ENCODE results near the gene CASK.
"Not testable (repeated sequence)": the region's sequence is repeated elsewhere in the genome, so short reads cannot be mapped to it uniquely, and the experiment has no call there.

The CASK gene

DNA sequence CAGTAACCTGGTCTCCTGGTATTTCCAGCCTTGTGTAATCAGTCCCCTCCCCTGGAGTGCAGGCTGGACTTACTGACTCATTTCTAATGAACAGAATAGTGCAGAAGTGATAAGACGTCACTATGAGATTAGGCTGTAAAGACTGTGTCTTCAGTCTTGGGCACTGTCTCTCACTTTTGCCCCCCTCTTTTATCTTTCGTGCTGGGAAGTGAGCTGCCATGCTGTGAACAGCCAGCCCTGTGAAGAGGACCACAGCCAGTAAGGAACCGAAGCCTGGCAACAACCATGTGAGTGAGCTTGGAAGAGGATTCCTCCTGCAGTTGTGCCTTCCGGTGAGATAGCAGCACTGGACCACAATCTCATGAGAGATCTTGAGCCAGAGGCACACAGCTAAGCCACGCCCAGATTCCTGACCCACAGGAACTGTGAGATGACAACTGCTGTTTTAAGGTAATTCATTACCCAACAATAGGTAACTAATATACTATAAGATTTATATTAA, 302.1 kb downstream of the CASK start:
- peak; percentile 84 for DNase-seq (ENCODE audit: low read depth)

DNA sequence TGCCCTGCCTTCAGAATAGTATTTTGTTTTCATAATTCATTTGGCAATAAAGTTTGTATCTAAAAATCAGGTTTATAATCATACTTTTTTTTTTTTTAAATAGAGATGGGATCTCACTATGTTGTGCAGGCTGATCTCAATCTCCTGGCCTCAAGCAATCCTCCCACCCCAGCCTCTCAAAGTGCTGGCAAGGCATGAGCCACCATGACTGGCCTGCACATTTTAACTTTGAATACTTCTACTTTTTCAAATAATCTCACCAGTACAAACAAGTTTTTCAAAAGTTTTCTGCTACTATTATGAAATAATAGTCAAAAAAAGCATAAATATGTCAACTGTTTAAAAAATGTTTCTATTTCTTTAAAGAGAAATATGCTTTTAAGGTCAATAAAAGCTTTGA, 304.1 kb downstream of the CASK start:
- DNase-seq (ENCODE audit: low read depth) = no peak

DNA sequence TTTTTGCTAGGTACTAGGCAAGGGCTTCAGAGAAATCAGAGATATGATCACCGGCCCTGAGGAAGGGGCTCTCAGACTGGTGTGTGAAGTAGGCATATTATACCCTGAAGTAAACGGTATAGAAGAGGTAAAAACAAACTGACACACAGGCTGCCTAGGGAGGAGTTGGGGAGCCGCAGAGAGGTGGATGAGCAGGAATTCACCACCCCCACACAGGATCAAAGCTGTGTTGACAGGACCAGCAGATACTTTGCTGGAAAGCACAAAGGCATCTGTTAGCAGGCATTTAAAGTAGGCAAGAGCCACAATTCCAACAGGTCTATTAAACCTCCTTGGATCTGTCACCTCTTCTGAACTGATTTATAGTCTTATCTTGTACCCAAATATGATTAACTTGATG, 306.4 kb downstream of the CASK start:
- no peak for DNase-seq (ENCODE audit: low read depth)

DNA sequence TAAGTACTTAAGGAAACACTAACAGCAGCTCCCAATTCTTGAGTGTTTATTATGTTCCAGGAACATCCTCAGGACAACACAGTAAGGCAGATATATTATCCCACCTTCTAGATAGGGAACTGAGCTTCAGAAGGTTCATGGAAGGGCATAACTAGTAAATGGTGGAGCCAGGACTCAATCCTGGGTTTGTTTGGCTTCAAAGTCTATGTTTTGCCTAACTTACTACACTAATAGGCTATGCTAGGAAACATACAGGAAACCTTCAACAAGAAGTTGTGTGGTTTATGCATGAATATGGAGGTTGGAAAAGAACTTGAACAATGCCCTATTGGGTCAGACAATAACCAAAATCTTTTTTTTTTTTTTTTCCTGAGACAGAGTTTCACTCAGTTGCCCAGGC, 307.1 kb downstream of the CASK start:
- no peak for DNase-seq (ENCODE audit: low read depth)

DNA sequence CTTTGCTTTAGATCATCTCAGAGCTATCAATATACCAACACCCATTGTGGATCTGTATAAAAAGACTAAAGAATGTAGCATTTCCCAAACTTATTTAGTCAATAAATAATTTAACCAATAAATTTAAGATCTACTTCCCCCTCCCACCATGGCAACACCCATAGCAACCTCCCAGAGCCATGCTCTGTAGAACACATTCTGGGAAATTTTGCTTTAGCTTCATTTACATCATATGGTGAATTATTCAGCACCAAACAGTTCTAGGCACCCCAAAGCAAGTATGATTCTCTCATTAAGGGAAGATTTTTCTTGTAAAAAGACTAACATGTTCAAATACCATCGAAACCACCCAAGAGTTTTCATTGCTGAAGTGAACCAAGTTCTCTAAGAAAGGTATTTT, 315.1 kb downstream of the CASK start:
- DNase-seq (ENCODE audit: low read depth) = no peak

DNA sequence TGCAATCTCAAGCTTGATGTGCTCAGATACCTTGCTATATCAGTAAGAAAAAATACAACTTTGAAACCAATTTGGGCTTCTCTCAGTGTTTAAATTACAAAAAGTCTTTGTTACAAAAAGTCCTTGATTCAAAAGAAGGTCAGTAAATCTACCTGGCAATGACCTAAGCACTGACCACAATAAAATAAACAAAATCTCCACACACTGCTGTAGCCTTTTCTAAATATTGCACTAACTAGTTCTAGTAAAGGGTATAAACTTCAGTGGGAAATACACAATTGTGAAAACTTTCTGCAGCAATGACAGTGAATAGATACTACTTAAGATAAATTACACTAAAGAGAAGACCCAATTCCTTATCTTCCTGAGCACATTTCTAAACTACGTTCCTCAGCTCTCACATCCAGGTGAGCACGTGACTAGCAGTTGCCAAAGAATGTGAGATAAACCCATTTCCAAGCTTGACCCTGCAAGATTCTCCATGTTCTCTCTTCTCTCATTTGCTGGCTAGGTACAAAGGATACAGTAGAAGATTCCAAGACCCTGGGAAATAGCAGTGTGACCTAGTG, 316.0 kb downstream of the CASK start:
- no peak for DNase-seq (ENCODE audit: low read depth)

DNA sequence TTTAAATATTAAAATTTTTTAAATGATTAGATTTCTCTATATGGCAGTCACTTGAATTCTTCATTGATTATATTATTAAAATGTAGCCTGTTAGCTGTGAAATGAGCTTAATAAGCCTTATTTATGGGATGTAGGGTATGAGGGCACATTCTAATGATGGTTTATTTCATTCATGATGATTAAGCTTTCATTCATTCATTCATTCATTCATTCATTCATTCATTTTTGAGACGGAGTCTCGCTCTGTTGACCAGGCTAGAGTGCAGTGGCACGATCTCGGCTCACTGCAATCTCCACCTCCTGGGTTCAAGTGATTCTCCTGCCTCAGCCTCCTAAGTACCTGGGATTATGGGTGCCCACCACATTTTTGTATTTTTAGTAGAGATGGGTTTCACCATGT, 317.3 kb downstream of the CASK start:
- DNase-seq (ENCODE audit: low read depth) = not testable (repeated sequence)

DNA sequence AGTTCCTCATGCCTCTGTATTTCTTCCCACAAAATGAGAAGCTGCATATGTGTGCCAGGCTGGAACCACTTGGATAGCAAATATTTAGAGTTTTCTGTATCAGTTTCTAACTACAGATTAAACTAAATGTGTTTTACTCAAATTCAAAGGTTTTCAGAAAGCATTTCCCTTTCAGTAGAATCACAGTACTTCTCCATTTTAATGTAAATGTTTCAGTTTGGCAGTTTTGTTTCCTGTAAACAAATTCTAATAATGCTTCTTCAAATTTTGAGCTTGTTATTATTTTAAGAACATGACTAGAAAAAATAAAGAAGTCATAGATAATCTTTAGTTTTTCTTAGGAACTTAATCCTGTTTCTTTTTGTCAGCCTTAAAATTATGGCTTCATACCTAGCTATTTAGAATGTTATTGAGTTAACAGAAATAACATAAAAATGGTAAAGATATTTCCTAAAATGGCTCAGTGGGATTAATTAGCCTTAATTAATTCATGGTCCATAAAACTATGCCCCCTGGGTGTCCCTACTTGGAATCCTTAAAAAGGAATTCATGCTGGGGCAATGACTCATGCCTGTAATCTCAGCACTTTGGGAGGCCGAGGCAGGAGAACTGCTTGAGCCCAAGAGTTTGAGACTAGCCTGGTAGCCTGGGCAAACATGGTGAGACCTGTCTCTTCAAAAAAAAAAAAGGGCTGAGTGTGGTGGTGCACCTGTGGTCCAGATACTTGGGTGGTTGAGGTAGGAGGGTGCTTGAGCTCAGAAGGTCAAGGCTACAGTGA, 318.4 kb downstream of the CASK start:
- no peak for DNase-seq (ENCODE audit: low read depth)

DNA sequence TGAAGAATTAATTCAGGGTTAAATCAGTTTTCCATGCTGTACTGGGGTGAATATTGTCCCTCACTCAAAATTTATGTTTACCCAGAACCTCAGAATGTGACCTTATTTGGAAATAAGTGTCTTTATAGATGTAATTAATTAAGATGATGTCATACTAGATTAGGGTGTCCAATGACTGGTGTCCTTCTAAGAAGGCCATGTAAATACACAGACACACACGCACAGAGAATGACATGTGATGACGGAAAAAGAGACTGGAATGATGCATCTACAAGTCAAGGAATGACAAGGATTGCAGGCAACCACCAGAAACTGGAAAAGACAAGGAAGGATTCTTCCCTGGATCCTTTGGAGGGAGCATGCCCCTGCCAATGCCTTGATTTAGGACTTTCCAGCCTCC, 319.2 kb downstream of the CASK start:
- DNase-seq (ENCODE audit: low read depth) = no peak

DNA sequence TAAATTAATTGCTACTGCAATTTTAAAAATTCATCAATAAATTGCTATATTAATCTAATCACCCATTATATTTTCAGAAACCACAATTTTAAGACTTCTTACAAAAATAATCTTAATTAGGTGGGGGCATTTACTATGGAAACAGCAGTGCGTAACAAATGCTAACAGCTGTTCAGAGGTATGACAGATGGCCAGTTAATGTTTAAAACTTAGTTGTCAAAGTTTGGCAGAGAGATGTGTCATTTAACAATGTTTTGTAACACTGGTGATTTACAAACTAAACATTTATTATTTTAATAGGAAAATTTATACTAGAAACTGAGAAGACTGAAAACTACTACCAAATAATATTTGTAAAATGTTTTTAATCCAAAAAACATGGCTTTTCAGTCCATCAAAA, 319.8 kb downstream of the CASK start:
- DNase-seq (ENCODE audit: low read depth) = no peak

DNA sequence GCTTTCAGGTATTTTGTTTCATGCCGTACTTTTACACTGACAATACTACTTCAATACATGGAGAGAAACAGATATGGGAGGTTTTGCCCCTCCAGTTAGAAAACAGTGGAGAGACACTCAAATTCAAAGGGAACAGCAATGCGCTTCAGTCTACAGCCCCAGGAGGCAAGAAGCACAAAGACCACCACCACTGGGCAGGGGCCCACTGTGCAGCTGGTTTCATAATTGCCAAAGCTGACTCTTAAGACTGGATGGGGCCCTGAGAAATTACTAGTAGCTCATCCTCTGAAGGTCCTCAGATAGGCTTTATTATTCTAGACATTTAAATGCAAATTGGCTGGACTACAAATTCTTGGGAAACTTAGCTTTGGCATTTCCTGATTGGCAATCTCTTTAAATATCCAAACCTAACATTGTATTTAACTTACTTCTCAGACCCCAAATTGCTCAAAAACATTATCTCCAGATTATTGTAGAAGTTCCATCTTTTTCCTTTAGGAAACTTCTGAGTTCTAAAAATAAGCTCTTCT, 320.5 kb downstream of the CASK start:
- no peak for DNase-seq (ENCODE audit: low read depth)

DNA sequence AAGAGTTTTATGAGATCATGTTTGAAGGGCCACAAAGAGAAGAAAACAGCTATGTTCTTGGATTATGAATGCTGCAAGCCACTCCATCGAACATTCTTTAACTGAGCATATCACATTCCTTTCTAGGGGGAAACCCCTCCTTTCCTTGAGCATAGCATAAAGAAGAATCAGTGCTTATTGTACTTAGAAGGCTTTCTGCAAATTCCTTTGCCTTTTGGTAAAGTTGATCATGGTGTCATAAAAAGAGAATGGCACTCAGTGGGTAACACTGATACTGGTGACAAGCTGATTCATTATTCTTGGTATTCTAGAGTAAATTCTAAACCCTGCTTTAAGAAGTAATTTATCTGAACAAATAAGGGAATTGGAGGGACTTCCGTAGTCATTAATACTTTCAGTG, 323.1 kb downstream of the CASK start:
- no peak for DNase-seq (ENCODE audit: low read depth)

DNA sequence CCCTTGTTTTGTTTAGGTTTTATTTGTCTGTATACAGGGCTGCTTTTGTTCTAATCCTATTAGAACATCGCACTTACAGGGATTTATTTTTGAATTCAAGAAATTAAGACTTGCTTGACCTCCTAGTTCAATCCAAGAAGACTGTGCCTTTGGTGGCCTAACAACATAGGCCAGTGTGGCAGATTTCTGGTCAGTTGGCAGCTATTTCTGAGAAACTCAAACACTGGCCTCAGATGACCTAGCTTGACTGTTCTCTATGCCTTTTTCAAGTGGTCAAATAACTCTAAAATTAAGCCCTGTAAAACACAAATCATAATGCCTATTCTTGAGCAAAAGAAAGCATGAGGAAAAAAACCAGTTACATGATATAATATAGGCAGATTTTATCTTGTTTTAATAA, 323.8 kb downstream of the CASK start:
- no peak for DNase-seq (ENCODE audit: low read depth)

DNA sequence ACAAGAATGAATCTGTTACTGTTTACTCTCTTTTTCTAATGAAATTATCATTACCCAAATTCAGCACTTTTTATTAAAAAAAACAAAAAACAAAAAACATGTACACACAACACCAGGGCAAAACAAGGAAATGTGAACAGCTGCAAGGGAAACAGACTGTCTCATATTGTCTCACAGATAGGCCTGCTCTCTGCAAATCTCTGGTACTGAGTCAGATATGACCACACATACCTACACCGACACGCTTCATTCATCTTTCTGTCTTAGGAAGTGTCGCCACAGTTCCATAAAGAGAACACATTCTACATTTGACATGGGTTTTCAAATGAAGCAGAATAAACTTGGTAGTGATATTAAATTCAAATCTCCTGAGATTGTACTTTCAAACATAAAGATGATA, 326.8 kb downstream of the CASK start:
- DNase-seq (ENCODE audit: low read depth) = no peak

DNA sequence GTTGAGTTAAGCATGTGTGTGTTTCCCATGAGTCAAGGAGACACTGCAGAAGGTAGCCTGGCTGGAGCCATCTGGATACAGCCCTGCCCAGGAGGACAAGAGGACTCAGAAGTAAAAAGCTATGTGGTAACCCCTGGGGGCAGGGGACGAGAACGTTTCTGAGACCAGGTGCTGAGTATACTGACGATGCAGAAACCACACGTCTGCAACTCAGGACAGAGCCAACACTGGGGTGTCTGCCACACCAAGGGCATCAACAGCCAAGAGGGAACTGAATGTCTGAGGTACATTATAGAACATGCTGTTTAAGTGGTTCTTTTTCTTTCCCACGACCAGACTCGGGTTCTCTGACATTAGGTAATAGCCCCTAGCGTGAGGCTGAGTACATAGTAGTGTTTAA, 328.7 kb downstream of the CASK start:
- DNase-seq (ENCODE audit: low read depth) = no peak

DNA sequence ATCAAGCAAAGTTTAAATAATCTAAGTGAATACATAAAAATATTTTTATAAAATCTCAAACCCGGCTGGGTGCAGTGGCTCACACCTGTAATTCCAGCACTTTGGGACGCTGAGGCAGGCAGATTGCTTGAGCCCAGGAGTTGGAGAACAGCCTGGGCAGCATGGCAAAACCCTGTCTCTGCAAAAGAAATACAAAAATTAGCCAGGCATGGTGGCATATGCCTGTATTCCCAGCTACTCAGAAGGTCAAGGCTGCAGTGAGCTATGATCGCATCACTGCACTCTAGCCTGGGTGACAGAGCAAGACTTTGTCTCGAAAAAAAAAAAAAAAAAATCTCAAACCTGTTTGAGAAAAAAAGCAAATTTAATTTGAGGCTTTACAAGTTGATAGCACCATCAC, 331.4 kb downstream of the CASK start:
- no peak for DNase-seq (ENCODE audit: low read depth)

DNA sequence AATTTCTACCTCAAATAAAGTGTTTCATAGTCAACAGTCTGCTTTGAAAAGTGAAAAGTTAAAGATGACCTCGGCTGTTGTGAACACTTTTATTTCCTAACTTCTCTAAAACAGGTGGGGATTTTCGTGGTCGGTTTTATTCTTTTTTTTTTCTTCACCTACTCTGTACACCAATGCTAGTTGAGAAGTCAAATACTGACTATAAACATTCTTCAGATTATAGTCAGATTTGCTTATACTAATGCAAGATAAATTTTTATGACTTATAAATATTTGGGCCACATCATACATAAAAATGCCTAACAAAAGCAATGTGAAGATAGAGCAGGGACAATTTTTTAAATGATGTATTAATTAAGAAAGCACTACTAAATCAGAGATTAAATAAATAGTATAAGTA, 332.7 kb downstream of the CASK start:
- DNase-seq (ENCODE audit: low read depth) = no peak

DNA sequence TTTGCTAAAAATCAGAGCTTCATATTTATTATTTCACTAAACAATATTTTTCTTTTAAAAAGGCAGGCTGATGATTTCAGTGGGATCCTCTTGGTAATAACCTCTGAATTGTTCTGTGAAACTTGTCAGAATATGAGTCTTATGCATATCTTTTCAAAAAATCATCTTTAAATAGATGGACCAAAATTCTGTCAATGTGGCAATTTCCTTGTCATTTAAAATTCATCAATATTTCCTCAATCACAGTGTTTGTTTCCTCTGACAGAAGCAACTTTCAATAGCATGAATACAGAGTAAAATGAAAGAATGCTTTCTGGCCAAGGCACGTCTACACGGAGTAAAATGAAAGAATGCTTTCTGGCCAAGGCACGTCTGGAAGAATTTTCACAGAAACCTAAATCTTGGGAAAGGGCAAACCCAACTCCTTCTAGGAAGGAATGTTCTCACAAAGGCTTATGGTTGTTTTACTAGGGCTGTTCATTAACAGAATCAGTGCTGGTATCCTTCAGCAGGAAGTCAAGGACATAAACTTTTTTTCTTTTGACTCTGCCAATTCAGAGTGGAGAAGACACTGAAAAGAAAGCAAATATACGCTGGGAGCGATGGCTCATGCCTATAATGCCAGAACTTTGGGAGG, 333.6 kb downstream of the CASK start:
- DNase-seq (ENCODE audit: low read depth) = no peak

DNA sequence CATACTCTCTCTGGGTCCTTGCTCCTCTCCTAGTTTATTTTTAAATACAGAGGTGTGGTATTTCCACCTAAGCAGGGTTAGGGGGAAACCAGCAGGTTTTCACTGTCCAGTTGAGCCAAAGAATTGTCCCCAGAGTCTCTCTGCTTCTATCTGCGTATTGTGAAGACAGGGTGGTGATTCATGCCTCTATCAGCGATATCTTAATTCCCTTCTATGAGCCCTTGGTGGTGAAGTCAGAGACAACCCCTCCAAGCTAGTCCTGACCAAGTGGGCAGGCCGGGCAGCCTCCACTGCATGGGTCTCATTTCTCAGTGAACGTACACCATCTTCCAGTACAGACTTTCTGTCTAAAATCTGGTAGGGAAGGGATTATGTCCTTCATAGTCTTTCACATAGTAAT, 335.1 kb downstream of the CASK start:
- DNase-seq (ENCODE audit: low read depth) = no peak

DNA sequence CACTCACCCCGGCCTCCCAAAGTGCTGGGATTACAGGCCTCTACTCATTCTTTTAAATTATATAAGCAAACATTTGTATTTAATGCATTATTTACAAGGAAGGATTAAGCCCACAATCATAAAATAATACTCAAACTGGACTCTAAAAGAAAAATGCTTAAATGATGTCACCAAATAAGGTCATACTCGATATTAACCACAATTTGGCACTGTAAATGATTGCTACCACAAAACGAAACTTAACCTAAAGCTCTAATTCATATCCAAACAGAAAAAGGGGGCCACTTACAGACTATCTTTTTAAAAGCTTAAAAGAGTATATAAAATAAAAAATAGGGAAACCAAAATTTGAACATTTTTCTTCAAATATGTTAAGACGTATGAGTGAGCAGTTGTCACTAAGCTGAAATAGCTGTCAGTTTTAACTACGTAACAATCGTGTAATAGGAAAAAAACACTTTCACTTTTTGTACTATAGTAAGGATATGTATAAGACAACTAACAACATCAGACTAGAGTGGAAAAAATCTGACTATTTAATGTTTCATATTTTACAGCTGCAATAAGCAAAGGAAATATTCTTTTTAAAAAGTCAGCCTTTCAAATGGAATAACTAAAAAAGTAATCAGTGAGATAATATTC, 342.8 kb downstream of the CASK start:
- no peak for DNase-seq (ENCODE audit: low read depth)

DNA sequence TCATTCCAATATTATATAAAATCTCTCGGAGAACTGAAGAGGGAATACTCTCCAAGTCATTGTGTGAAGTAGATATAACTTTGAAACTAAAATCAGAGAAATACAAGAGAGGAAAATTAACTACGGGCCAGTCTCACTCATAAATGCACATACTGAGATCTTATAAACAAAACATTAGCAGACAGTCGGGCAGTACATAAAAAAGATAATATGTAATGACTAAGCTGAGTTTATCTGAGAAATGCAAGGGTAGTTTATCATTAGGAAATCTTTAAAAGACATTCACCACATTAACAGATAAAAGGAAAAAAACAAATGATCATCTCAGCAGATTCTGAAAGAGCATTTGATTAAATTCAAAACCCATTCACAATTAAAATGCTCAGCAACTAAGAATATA, 359.5 kb downstream of the CASK start:
- no peak for DNase-seq (ENCODE audit: low read depth)

DNA sequence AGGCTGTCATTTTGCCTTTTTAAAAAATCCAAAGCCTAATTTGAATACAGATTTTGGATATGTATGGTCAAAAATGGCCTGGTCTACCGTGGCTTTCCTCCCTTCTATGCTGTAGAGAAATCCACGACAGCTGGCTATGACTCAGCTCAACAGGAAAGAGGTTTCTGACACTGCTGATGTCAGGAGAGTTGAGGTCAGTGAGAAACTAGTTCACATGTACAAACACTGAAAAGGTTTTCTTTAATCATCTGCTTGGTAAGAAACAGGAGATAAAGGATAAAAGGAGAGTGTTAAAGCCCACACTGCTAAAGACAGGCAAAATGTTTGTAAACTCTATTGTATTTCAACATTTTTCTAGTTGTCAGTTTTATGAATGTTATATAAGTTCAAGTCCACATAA, 362.3 kb downstream of the CASK start:
- no peak for DNase-seq (ENCODE audit: low read depth)
